NK-92 treated with Interleukin-12 subunit alpha and Interleukin-12 subunit beta, amount 100 ng/mL, for 24 hours (cell line): ENCODE results near the gene NDUFB7.
"Not testable (repeated sequence)": the region's sequence is repeated elsewhere in the genome, so short reads cannot be mapped to it uniquely, and the experiment has no call there.

Experiments
- DNase-seq: peaks from one replicate; lab custom pipeline; 2025; lab: John Stamatoyannopoulos, UW

Gene NDUFB7

DNA sequence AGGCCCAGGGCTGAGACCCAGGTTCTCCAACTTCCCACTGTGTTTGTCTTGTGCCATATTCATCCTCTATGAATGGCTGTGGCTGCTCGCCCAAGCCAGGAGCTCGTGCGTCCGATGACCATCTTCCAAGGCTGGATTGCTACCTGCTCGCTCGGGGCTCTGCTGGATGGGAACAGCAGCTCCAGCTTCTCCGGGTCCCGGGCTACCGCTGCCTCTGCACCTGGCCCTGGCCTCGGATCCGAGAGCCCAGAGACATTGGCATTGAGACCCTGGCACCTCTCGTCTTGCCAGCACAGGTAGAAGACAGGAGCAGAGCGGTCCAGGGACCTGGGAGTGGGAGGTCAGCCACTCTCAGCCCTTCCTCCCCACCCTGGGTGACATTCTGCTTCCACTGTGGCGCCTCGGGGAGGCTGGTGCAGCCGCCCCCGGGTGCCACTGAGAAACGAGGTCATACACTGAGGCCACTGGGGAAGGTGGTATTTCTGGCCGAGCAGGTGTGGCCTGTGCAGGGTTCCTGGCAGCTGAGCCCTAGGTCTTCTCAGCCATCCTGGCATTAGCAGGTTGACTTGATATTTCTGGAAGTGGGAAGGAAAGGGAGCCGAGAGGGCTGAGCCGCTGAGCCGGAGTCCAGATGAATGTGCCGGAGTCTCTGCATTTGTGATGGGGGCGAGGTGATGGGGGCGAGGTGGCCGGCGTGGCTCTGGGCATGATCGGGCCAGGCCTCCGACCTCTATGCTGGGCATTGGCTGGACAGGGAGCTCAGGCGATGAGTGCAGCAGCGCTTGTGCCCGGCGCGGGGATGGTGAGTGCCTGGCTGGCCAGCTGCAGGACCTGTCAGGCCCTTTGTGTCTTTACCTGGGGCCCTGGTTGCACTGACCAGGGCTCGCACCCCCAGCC is 18.6 kb downstream of the NDUFB7 start:
- DNase-seq = no peak

DNA sequence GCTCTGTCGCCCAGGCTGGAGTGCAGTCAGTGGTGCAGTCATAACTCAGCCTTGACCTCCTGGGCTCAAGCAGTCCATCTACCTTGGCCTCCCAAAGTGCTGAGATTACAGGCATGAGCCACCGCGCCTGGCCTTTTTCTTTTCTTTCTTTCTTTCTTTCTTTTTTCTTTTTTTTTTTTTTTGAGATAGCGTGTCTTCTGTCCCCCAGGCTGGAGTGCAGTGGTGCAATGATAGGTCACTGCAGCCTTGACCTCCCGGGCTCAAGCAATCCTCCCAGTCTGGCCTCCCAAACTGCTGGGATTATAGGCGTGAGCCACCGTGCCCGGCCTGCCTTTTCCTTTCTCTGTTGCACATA is 19.9 kb downstream of the NDUFB7 start:
- DNase-seq = not testable (repeated sequence)

DNA sequence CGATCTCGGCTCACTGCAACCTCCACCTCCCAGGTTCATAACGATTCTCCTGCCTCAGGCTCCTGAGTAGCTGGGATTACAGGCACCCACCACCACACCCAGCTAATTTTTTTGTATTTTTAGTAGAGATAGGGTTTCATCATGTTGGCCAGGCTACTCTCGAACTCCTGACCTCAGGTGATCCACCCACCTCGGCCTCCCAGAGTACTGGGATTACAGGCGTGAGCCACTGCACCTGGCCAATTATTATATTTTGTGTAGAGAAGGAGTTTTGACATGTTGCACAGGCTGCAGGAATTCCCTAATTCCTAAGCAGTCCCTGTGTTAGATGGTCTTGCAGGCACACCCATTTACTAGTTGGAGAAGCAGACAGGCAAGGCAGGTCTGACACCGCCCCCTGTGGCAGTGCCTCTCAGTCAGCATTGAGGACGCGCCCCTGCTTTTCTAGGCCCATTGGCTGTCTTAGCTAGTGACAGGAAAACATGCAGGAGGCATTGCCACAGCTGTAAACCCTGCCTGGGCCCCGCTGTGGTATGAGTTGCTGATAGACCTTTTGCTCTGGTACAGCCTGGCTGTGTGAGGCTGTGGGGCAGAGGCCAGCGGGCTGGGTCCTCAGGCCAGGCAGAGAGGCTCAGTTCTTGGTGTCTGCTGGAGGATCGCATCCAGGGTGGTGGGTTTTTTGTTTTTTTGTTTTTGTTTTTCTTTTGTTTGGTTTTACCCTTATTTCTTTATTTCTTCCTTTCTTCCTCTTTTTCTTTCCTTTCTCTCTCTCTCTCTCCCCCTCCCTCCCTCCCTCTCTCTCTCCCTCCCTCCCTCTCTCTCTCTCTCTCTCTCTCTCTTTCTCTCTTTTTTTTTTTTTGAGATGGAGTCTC is 20.5 kb downstream of the NDUFB7 start:
- DNase-seq = not testable (repeated sequence)

DNA sequence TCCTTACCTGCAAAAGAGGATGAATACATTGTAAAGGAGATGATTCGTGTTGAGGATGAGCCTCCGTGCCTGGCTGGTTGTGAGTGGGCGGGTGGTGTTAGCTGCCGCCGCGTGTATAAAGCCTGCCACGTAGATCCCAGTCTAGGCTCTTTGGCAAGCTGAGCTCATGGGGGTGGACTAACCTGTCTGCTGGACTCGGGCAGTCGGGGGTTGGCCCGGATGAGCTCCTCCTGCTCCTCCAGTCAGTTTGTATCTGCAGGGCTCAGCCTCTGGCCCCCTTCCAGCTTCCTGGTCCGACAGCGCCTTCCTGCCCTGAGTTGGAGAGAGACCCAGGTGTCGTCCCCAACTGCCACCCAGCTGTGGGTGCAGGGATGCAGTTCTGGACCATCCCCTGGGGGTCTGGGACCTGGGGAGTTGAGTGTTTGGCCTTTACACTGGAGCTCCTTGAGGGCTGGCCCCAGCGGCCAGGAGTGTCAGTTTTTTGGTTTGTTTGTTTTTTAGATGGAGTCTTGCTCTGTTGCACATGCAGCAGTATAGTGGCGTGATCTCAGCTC is 21.6 kb downstream of the NDUFB7 start:
- no peak for DNase-seq

DNA sequence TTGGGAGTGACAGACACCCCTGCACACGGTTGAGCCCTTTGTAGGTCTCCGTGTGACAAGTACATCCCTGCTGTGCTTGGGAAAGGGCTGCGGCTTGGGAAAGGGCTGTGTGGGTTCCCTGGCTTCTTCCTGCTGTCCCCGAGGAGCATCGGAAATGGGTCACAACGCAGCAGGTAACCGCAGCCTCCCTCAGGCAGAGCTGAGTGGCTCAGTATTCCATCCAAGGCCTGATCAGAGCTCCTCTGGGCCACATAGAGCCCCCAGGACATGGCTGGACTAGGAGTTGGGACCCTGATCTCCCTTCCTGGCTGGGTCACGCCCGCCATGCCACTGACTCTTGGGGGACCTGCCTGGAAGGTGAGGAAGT is 26.2 kb downstream of the NDUFB7 start:
- DNase-seq = no peak

DNA sequence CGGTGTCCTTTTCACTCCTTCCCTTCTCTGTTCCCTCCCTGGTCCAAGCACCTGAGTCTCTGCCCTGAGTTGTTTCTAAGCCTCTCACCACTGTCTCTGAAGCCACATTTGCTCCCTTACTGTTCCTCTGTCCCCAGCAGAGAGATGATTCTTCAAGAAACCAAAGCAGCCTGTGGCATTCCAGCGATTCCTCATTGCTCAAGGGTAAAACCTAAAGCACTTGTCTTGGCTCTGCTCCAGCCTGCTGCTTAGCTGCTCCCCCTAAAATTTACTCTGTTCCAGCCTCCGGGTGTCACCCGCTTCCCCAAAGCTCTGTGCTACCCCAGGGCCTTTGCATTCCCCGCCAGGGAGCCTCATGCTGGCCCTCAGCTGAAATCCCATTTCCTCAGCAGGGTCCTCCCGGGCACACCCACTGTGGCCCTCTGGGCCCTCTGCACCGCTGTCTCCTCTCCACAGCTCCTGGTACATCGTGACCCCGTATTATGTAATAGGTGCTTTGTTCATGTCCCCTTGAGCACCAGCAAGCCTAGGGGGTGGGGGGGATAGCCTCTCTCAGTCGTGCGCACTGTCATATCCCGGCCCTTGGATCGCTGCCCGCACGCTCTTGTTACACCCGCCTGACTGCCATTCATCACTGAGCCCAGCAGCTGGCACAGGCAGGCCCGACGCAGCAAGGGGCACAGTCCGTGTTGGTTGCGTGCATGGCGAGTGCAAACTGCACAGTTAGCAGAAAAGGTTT is 26.7 kb downstream of the NDUFB7 start:
- DNase-seq = no peak

DNA sequence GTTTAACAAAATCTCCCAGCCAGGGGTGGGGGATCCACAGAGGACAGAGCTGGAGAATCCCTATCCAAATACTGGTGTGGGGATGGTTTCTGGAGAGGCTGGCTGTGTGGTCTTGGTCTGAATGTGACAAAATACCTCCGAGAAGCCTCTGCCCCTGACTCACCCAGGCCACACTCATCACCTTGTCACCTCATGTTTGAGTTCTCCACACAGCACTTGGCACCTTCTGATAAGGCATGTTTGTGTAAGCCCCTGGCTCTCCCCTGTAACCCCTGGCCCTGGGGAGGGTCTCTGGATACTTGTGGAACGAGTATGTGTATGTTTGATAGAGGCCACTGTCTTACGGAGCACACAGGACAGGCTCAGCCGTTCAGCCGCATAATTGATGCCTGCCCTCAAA is 27.8 kb downstream of the NDUFB7 start:
- no peak for DNase-seq

DNA sequence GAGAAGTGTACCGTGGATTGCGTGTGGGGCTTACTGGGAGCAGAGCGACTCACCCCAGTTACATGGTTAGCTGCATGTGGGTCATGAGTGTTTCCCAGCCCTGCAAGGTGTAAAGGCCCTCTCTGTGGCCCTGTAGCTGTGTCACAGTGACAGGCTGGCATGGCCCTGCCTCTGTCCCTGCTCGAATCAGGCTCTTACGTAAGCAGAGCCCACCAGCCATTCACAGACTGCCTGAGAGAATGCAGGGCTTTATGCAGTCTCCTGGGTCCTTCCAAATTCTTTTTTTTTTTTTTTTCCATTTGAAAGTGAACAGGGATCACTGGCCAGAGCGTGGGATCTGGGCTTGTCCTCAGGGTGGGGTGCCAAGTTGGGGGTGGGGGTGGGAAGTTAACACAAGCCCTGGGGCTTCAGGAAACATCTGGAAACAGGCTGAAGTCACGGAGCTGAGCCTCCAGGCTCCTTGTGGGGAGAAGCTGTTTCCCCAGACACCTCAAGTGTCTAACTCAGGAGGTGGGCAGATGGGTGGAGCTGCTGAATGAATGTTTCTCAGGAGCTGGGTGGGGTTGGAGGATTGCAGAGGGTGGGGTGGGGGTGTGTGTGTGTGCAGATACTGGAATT is 29.0 kb downstream of the NDUFB7 start:
- DNase-seq = no peak

DNA sequence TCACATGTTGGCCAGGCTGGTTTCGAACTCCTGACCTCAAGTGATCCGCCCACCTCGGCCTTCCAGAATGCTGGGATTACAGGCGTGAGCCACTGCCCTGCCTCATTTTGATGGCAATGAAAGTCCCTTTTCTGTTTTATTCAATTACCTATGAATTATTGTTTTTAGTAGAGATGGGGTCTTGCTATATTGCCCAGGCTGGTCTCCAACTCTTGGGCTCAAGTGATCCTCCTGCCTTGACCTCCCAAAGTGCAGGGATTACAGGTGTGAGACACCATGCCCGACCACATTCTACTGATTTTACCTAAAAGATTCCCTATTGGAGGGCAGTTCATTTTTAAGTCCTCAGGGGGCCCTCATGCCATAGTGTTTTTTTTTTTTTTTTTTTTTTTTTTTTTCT is 29.9 kb downstream of the NDUFB7 start:
- DNase-seq = not testable (repeated sequence)

DNA sequence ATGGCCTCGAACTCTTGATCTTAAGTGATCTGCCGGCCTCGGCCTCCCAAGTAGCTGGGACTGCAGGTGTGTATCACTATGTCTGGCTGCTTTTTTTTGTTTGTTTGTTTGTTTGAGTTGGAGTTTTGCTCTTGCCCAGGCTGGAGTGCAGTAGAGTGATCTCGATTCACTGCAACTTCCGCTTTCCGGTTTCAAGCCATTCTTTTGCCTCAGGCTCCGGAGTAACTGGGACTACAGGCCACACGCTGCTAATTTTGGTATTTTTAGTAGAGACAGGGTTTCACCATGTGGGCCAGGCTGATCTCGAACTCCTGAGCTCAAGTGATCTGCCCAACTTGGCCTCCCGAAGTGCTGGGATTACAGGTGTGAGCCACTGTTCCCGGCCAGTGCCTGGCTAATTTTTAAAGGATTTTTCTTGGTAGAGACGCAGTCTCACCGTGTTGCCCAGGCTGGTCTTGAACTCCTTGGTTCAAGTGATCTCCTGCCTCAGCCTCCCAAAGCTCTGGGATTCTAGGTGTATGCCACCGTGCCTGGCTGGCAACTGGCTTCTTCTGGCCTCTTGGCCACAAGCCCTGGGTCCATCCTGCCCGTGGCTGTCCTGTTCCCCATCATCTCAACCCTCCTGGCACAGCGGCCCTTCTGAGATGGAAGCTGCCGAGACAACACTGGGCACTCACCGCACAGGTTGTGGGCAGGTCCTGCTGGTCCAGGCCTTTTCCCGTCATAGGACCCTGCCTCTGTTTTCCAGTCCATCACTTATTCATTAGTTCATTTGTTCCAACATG is 30.9 kb downstream of the NDUFB7 start:
- no peak for DNase-seq

DNA sequence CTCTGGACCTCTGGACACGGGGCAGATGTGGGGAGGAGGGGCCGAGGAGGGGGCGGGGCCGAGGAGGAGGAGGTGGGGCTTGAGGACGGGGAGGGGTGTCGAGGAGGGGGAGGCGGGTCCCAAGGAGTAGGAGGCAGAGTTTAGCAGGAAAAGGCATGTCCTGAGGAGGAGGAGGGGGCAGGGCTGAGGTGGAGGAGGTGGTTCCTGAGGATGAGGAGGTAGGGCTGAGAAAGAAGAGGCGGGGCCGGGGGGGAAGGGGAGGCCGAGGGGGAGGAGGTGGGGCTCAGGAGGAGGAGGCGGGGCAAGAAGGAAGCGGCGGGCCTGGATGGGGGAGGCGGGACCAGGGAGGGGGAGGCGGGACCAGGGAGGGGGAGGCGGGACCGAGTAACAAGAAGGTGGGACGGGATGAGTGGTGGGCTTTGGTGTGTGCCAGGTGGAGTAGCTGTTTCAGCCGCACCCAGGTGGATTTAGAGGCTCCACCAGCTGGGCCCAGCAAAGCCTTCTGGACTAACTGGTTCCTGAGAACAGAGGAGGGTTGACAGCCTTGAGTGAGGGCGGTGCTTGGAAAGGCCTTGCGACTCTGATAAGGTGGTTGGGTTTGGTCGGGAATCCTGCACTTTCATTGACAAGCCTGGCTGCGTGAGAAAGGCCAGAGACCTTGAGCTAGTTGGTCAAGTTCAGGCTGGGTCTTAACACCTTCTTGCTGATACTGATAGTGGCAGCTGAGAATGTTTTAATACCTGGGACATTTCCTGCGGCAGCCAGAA is 34.8 kb downstream of the NDUFB7 start:
- no peak for DNase-seq

DNA sequence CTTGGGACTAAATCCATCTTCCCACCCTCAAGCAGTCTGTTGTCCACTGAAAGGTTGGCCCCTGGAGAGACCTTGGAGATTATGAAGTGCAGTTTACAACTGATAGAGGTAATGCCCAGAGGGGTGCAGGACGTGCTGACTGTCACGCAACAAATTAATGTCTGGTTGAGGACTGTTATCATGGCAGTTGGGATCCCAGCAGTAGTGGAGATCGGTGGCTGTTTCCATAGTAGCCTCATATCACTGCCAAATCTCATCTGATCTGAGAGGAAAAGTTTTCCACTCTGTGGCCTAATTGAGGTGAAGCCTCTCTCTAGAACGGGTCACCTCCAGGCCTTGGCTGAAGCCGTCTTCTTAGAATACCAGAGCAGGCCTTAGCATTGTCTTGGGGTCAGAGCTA is 38.4 kb downstream of the NDUFB7 start:
- no peak for DNase-seq

DNA sequence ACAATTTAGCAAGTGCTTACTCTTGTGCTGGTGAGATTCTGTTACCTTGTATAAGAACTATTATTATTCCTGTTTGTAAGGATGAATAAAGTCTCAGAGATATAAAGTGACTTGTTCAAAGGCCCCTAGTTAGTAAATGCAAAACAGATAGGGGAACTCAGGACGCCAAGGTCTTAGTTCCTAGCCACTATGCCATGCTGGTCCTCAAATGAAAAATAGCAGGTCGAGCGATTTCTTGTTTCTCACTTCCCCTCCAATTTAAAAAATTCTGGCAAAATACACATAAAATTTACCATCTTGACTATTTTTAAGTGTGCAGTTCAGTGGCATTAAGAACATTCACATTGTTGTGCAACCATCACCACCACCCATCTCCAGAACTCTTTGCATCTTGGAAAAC is 41.4 kb downstream of the NDUFB7 start:
- no peak for DNase-seq

DNA sequence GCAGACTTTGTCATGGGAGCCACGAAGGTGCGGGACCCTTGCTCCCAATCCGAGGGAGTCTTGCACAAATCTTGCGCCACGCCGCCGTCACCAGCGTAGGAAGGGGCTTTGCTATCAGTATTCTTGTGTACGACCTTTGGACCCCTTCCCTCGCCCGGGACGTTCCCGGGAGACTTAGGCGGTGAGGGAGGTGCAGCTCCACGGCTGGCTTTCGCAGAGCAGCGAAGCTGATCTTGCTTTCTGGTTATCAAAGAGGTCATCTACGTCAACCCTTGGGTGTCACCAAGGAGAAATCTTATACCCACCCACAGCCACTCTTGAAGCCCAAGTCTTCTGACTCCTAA is 41.9 kb downstream of the NDUFB7 start:
- no peak for DNase-seq

DNA sequence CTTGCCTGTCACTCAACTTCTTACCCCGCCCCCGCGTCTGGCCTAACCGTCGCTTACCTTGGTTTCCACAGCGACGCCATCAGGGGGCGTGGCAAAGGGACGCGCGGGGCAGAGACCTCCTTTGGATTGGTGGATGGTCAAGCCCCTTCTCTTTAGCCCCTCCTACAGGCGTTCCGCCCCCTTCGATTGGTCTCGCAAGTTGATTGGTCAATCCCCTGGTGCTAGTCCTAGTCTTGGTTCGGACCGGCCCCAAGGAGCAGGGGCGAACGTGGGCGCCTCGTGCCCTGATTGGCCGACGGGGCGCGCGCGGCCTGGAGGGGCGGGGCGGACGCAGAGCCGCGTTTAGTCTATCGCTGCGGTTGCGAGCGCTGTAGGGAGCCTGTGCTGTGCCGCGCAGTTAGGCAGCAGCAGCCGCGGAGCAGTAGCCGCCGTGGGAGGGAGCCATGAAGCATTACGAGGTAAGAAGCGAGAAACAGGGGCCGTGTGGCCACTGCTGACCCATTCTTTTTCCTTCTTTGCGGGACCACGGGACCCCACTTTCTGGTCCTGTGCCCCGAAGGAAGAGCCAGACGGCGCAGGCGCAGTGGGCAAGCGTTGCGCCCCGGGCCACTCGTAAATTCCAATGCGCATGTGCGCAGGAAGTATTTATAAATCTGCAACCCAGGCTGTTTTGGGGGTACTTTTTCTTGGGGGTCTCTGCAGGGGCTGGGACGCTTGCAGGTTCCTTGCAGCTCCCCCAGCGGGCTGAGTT is 42.4 kb downstream of the NDUFB7 start, which contains the start of gene TECR:
TECR (plus strand) TSS at position 341 of the 751 bp plus-strand sequence; CDS start at position 444, 103 bp downstream.
- DNase-seq = peak; percentile 100

DNA sequence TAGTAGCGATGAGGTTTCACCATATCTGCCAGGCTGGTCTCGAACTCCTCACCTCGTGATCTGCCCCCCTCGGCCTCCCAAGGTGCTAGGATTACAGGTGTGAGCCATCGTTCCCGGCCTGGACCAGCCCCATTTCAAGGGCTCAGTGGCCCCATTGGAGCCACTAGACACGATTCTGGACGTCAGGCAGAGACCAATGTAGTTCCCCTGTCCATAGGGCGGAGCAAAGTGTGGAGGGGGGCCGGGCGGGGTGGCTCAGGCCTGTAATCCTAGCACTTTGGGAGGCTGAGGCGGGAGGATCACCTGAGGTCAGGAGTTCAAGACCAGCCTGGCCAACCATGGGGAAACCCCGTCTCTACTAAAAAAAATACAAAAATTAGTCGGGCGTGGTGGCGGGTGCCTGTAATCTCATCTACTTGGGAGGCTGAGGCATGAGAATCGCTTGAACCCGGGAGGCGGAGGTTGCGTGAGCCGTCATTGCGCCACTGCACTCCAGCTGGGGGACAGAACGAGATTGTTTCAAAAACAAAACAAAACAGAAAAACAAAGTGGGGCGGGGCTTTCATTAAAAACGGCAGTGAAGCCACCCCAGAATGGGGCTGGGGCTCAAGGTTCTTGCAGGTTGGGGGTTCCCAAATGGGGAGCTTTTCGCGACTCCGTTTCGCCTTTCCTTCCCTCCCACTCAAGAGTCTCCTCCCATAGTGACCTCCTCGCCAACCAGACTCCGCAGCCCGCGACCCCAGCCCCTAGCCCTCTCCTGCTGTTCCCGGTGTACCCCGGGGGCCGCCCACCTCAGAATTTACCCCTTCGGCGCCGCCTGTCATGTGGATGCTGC is 43.2 kb downstream of the NDUFB7 start:
- no peak for DNase-seq

DNA sequence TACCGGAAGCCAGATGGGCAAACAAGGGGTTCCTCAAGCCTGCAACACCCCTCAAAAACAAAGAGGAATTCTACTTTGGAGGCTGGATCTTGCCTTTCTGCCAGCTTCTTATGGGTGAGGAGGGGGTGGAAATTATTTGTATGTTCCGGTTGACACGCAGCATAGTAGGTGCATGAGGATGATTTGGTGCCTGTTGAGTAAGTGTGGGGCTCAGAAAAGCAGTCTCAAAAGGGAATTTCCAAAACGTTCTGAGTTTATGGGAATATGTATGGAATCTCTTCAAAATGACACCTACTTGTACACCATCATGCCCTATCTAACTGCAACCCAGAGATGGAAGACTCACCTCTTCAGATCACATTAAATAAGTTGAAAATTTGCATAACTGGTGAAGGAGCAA is 45.4 kb downstream of the NDUFB7 start:
- no peak for DNase-seq

DNA sequence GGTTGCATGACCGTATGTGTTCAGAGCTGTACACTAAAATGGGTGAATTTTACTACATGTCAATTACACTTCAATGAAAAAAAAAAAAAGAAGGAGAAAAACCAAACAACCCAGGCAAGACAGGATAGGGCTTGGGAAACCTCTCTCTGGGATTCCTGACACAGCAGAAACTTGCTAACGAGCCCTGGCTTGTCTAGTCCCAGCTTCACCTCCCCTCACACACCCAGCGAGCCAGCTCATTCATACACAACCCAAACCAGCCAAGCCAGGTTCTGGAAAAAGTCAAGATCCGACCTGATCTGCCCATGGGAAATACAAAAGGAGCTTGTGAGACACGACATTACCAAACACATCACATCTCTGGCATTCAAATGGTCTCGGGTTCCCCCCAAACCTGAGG is 46.1 kb downstream of the NDUFB7 start:
- no peak for DNase-seq

DNA sequence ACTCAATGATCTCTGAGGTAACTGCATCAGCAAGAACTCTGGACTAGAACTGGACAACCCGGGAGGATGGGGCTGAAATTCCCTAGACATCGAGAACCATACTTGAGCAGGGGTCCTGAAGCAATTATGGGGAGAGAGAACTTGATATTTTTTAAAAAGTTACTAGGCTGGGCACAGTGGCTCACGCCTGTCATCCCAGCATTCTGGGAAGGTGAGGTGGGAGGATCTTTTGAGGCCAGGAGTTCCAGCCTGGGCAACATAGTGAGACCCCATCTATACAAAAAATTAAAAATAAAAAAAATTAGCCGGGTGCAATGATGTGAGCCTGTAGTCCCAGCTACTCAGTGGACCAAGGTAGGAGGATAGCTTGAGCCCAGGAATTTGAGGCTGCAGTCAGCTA is 51.3 kb downstream of the NDUFB7 start:
- no peak for DNase-seq
